ENCODE measurements around the gene GPR153.

GPR153 gene

GRCh38 chr1:6198646-6199297 is 62.1 kb downstream of the GPR153 start:
- DNase-seq = no peak

- no peak for DNase-seq
Measured at GRCh38 chr1:6197746-6198427, 63.0 kb downstream of the GPR153 start.
